IPS-18a (cell line): ENCODE results near the gene SLC25A21.

Experiments used
- H3K27ac ChIP-seq: one replicate; pipeline ENCODE4 v1.5.1; 2013; ENCODE audit warnings: low read length
- H3K27me3 ChIP-seq: one replicate; pipeline ENCODE4 v1.6.1; 2013; ENCODE audit warnings: mild to moderate bottlenecking, low read length; ENCODE audit not compliant: control insufficient read depth, insufficient read depth
- H3K36me3 ChIP-seq: one replicate; pipeline ENCODE4 v1.6.1; 2013; ENCODE audit warnings: low read depth, low read length; ENCODE audit not compliant: control insufficient read depth
- H3K4me1 ChIP-seq: one replicate; pipeline ENCODE4 v1.6.1; 2013; ENCODE audit warnings: low read depth, low read length; ENCODE audit not compliant: control insufficient read depth
- H3K4me3 ChIP-seq: one replicate; pipeline ENCODE4 v1.5.1; 2013; ENCODE audit warnings: low read length
- H3K9ac ChIP-seq: one replicate; pipeline ENCODE4 v1.6.1; 2013; ENCODE audit warnings: mild to moderate bottlenecking, low read length, moderate library complexity
- H3K9me3 ChIP-seq: one replicate; pipeline ENCODE4 v1.6.1; 2013; ENCODE audit warnings: low read depth, low read length; ENCODE audit not compliant: control insufficient read depth

The SLC25A21 gene

DNA sequence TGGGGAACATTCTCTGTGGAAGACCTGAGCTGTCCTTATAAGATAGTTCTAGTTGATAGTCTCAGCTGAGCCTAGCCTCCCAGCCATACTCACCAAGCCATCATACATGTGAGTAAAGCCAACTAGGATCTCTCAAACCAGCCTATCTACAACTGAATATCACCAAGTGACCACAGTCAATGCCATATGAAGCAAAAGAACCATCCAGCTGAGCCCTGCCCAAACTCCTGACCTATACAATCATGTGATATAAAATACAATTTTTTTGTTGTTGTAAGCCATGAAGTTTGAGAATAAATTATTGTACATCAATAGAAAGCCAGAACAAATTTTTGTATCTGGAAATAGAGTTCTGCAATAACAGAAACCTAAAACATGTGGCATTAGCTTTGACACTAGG is 118.3 kb downstream of the SLC25A21 start:
- Histone ChIP-seq H3K36me3 (no peaks in the 10 kb centered on the region), H3K4me1 (peaks cover 11% of the 10 kb centered on the region), H3K9me3 (no peaks in the 10 kb centered on the region), H3K27ac (no peak overlapping the region), H3K27me3 (no peaks in the 10 kb centered on the region), H3K9ac (no peak overlapping the region), H3K4me3 (no peak overlapping the region)

GRCh38 chr14:37051680-37052079 is 120.7 kb downstream of the SLC25A21 start:
- Histone ChIP-seq H3K4me1 (peaks cover 7% of the 10 kb centered on the region), H3K9me3 (no peaks in the 10 kb centered on the region), H3K27me3 (no peaks in the 10 kb centered on the region), H3K36me3 (no peaks in the 10 kb centered on the region), H3K27ac (no peak overlapping the region), H3K9ac (no peak overlapping the region), H3K4me3 (no peak overlapping the region)

DNA sequence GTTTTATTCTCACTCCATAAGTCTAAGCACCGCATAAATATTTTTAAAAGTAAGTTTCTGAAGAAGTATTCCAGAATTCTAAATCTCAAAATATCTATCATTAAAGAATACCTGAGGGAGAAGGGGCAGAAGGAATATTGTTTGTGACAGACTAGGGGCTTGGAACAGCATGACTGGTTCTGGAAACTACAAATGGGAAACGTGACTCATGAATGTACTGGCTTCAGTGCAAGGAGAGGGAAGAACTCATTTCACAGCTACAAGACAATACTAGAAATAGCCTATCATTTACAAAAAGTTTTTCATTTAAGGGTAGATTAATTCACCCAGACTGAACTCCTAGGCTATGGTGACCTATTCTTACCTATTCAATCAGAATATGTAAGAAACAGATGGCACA is 121.3 kb downstream of the SLC25A21 start:
- Histone ChIP-seq H3K27ac (no peak overlapping the region), H3K9ac (no peak overlapping the region), H3K36me3 (no peaks in the 10 kb centered on the region), H3K4me3 (no peak overlapping the region), H3K4me1 (peaks cover 4% of the 10 kb centered on the region), H3K27me3 (no peaks in the 10 kb centered on the region), H3K9me3 (no peaks in the 10 kb centered on the region)

GRCh38 chr14:37048666-37049071 is 123.7 kb downstream of the SLC25A21 start:
- Histone ChIP-seq H3K27me3 (no peaks in the 10 kb centered on the region), H3K4me3 (no peak overlapping the region), H3K4me1 (peaks cover 4% of the 10 kb centered on the region), H3K9me3 (no peaks in the 10 kb centered on the region), H3K9ac (no peak overlapping the region), H3K27ac (no peak overlapping the region), H3K36me3 (no peaks in the 10 kb centered on the region)

DNA sequence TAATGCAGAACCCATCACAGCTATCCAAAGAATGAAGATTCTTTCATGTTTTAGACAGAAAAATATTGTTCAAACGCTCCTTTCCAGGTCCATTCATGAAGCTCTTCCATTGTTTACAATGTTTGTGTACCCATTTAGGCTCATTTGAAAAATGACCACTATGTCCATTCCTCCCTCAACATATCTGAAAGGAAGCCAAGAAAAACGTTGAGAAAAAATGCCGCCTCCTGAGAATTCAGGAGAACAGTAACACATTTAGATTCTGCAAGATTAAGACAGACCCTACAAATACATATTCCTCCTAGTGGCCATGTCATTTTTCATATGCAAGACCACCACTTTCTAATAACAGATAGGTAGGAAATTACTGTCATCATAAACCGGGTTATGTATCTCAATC is 124.4 kb downstream of the SLC25A21 start:
- Histone ChIP-seq H3K27me3 (no peaks in the 10 kb centered on the region), H3K9ac (no peak overlapping the region), H3K4me3 (no peak overlapping the region), H3K36me3 (no peaks in the 10 kb centered on the region), H3K4me1 (peaks cover 4% of the 10 kb centered on the region), H3K27ac (no peak overlapping the region), H3K9me3 (no peaks in the 10 kb centered on the region)

GRCh38 chr14:37047226-37047625 is 125.2 kb downstream of the SLC25A21 start:
- no peaks in the 10 kb centered on the region for H3K27me3 ChIP-seq
- no peaks in the 10 kb centered on the region for H3K9me3 ChIP-seq
- no peaks in the 10 kb centered on the region for H3K36me3 ChIP-seq
- no peak overlapping the region for H3K9ac ChIP-seq
- no peak overlapping the region for H3K4me3 ChIP-seq
- no peak overlapping the region for H3K27ac ChIP-seq
- H3K4me1 ChIP-seq = peaks cover 4% of the 10 kb centered on the region

DNA sequence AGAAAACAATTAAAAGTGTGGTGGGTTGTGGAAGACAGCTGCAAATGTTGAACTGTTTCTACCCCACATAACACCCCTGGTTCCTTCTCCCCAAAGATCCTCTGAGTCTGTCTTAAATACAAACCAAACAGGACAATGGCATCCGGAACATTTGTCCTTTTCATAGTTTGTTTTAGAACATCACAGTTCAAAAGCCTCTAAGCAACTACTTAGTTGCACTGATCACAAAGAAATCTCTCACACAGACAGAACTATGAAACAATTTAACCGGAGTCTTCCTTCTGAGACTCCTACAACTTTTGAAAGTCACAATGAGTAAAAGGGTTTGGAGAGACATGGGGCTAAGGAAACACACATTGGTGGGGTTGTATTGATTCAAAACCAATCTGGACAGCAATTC is 125.6 kb downstream of the SLC25A21 start:
- H3K36me3 ChIP-seq = no peaks in the 10 kb centered on the region
- H3K27me3 ChIP-seq = no peaks in the 10 kb centered on the region
- H3K9ac ChIP-seq = no peak overlapping the region
- H3K4me3 ChIP-seq = no peak overlapping the region
- no peak overlapping the region for H3K27ac ChIP-seq
- H3K4me1 ChIP-seq = peaks cover 4% of the 10 kb centered on the region
- no peaks in the 10 kb centered on the region for H3K9me3 ChIP-seq

DNA sequence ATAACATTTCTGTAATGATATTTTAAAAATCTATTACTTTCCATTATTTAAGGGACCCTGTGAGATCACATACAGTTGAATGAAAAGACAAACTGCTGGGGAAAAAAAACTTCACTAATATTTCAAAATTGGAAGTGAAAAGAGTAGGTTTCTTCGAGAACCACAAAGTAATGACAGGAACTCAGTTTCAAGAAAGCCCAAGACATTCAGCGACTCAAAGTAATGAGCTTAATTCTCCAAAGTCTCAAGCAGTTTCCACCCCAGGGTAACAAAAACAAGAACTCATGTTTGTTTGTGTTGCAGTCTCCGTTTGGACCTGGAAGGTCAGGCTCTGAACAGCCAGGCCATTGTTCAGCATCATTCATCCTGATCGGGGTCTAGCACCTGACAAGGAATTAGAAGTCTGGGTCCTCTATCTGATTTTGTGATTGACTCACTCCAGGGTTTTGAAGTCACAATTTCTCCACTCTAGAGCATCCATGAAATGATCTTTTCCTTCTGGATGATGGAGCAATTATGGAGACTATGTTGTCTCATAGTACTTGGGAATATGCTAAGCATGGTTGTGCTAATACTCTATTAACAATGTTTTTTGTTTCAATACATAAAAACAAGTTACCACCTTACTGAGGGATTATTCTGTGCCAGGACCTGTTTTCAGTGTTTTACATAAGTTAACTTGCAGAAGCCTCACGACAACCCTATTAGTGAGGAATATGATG is 126.9 kb downstream of the SLC25A21 start:
- Histone ChIP-seq H3K27ac (no peak overlapping the region), H3K9me3 (no peaks in the 10 kb centered on the region), H3K4me3 (no peak overlapping the region), H3K27me3 (no peaks in the 10 kb centered on the region), H3K4me1 (no peaks in the 10 kb centered on the region), H3K9ac (no peak overlapping the region), H3K36me3 (no peaks in the 10 kb centered on the region)

DNA sequence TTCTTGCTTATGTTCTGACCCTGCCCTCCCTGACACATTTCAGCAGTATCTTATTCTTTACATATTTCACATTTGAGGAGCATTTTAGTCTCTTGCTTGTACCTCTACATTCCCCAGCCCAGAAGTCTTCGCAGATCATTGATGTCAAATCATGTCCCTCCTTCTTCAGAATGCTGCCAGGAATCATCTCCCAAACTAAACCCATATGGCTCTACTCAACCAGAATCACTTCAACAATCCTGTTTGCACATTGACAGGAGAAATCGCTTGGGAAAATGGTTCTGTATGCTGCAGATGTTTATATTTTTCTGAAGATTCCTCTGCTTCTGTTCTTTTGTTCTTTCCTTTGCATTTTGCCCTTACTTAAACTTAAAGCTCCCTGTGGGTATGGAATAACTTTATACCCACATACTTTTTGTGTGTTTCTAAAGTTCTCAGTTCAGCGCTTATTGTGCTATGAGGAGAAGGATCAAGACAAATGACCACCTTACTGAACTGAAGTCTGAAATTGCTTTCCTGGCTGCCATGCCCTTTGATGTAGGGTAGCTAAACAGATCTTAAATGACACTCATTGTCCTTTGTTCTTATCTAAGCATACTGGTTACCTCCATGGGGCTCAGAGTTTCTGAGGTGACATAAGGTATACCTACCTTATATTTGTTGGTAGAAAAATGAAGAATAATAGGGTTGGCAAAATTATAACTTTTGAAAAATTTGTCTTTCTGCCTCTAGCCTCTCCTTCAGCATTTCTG is 134.6 kb downstream of the SLC25A21 start:
- no peak overlapping the region for H3K9ac ChIP-seq
- H3K4me1 ChIP-seq = peaks cover 19% of the 10 kb centered on the region
- H3K27me3 ChIP-seq = no peaks in the 10 kb centered on the region
- H3K9me3 ChIP-seq = no peaks in the 10 kb centered on the region
- H3K36me3 ChIP-seq = no peaks in the 10 kb centered on the region
- no peak overlapping the region for H3K27ac ChIP-seq
- H3K4me3 ChIP-seq = no peak overlapping the region

DNA sequence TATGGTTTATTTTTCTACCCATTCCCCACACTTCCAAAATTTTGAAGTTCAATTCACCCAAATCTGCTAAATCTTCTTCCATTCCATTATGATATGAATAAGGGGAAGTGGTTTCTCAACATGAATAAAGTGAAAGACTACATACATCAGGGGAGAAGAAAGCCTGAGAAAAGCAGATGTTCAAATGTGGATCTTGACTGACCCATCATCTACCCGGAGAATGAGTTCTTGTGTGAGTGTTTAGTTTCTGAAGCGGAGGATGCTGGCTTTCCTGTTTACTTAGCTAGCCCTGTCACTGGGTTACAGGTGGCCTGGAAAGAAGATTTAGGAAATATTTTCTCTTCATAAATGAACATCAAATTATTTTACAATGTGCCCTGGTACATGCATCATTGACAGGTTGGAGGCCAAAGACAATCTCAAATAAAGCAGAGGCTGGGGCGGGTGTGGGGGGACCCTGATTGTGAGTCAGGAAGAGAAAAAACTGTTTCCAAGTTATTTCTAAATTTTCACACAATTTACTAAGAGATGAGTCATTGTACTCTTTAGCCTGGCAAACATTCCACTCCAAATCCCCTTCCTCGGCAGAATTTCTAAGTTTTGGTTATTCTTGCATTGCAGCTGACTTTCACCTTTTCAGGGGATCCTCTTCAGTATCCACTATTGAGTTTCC is 135.6 kb downstream of the SLC25A21 start:
- H3K4me1 ChIP-seq = peaks cover 19% of the 10 kb centered on the region
- H3K9me3 ChIP-seq = no peaks in the 10 kb centered on the region
- no peak overlapping the region for H3K9ac ChIP-seq
- H3K4me3 ChIP-seq = no peak overlapping the region
- H3K36me3 ChIP-seq = no peaks in the 10 kb centered on the region
- no peaks in the 10 kb centered on the region for H3K27me3 ChIP-seq
- no peak overlapping the region for H3K27ac ChIP-seq

- Histone ChIP-seq H3K9ac (no peak overlapping the region), H3K4me3 (no peak overlapping the region), H3K4me1 (peaks cover 23% of the 10 kb centered on the region), H3K36me3 (no peaks in the 10 kb centered on the region), H3K27ac (no peak overlapping the region), H3K27me3 (no peaks in the 10 kb centered on the region), H3K9me3 (no peaks in the 10 kb centered on the region)
These were observed 137.0 kb downstream of the SLC25A21 start for GRCh38 chr14:37035401-37035800.
